Measurements from ENCODE around the gene EPAS1. TPM values are rescaled to one million over a fixed set of nuclear protein-coding genes. Genes with fewer than 3 reads are reported as not detected.

The EPAS1 gene
- total RNA-seq, 1 donor from 2014 or later = 48.5 TPM

GRCh38 chr2:46273225-46273863 is 23.9 kb upstream of the EPAS1 start:
- no peak for DNase-seq (ENCODE audit: low read depth)

- no peak for DNase-seq (ENCODE audit: low read depth)
Measured at GRCh38 chr2:46273919-46274318, 23.3 kb upstream of the EPAS1 start.

GRCh38 chr2:46274586-46274985 is 22.6 kb upstream of the EPAS1 start:
- DNase-seq (ENCODE audit: low read depth) = no peak

GRCh38 chr2:46275995-46276394 is 21.2 kb upstream of the EPAS1 start:
- DNase-seq (ENCODE audit: low read depth) = no peak

- peak; percentile 34 for DNase-seq (ENCODE audit: low read depth)
Measured at GRCh38 chr2:46276642-46277041, 20.6 kb upstream of the EPAS1 start.

GRCh38 chr2:46277431-46278190 is 19.6 kb upstream of the EPAS1 start:
- no peak for DNase-seq (ENCODE audit: low read depth)

GRCh38 chr2:46278952-46279351 is 18.3 kb upstream of the EPAS1 start:
- DNase-seq (ENCODE audit: low read depth) = no peak

GRCh38 chr2:46281939-46282338 is 15.3 kb upstream of the EPAS1 start:
- no peak for DNase-seq (ENCODE audit: low read depth)

GRCh38 chr2:46283693-46284092 is 13.5 kb upstream of the EPAS1 start:
- DNase-seq (ENCODE audit: low read depth) = no peak

- DNase-seq (ENCODE audit: low read depth) = no peak
Measured at GRCh38 chr2:46284260-46284659, 12.9 kb upstream of the EPAS1 start.

GRCh38 chr2:46284796-46285195 is 12.4 kb upstream of the EPAS1 start:
- DNase-seq (ENCODE audit: low read depth) = no peak

- no peak for DNase-seq (ENCODE audit: low read depth)
Measured at GRCh38 chr2:46286715-46287114, 10.5 kb upstream of the EPAS1 start.

- no peak for DNase-seq (ENCODE audit: low read depth)
Measured at GRCh38 chr2:46290078-46290477, 7.1 kb upstream of the EPAS1 start.

- DNase-seq (ENCODE audit: low read depth) = no peak
Measured at GRCh38 chr2:46293466-46293865, 3.7 kb upstream of the EPAS1 start.

GRCh38 chr2:46294176-46294836 is 2.9 kb upstream of the EPAS1 start:
- peak; percentile 40 for DNase-seq (ENCODE audit: low read depth)

- DNase-seq (ENCODE audit: low read depth) = no peak
Measured at GRCh38 chr2:46296216-46296839, 879 bp upstream of the EPAS1 start.

GRCh38 chr2:46297546-46298271 is 502 bp downstream of the EPAS1 start:
- peak; percentile 22 for DNase-seq (ENCODE audit: low read depth)

GRCh38 chr2:46298272-46298521 is 990 bp downstream of the EPAS1 start:
- DNase-seq (ENCODE audit: low read depth) = peak; percentile 19

- DNase-seq (ENCODE audit: low read depth) = peak; percentile 58
Measured at GRCh38 chr2:46298522-46299353, 1.5 kb downstream of the EPAS1 start.

- DNase-seq (ENCODE audit: low read depth) = peak; percentile 53
Measured at GRCh38 chr2:46299365-46300263, 2.4 kb downstream of the EPAS1 start.
